Tibial artery (tissue), 4 donors: ENCODE results near the gene EEF1E1.
"Not testable (repeated sequence)": the region's sequence is repeated elsewhere in the genome, so short reads cannot be mapped to it uniquely, and the experiment has no call there.

Experiments used
- DNase-seq, 2 donors: peaks; one replicate each; pipeline ENCODE4 v3.0.0-alpha.2; 2019
- H3K27ac ChIP-seq, 2 donors: fragments of 200-600 bp; sonication (generic) in 1 of 2; 1 replicate in 1 of 2; 2 replicates in 1 of 2; pipeline ENCODE4 v1.5.1; 2018 to 2019; ENCODE audit warnings: mild to moderate bottlenecking in 1 of 2
- H3K27me3 ChIP-seq, 2 donors: fragments of 200-600 bp; sonication (generic) in 1 of 2; one replicate each; pipeline versions ENCODE4 v1.5.1 to v1.6.0; 2016 to 2019
- H3K36me3 ChIP-seq, 3 donors: fragments of 200-600 bp; sonication (generic) in 2 of 3; one replicate each; pipeline ENCODE4 v1.5.1; 2016 to 2019; ENCODE audit warnings: mild to moderate bottlenecking in 2 of 3
- H3K4me1 ChIP-seq, 4 donors: fragments of 200-600 bp; sonication (generic) in 2 of 4; 1 replicate in 3 of 4; 2 replicates in 1 of 4; pipeline ENCODE4 v1.5.1; 2016 to 2019
- H3K4me3 ChIP-seq, 2 donors: fragments of 200-600 bp; sonication (generic) in 1 of 2; 1 replicate in 1 of 2; 2 replicates in 1 of 2; pipeline ENCODE4 v1.5.1; 2018 to 2019; ENCODE audit warnings: mild to moderate bottlenecking in 2 of 2
- H3K9me3 ChIP-seq, 3 donors: fragments of 200-600 bp; sonication (generic) in 1 of 3; one replicate each; pipeline ENCODE4 v1.5.1; 2016 to 2019
- intact Hi-C: fragments of 100-400 bp; cut with DNase I; formaldehyde crosslinking; loops from one replicate; pipeline ENCODE4 v1.15.0; 2023; ENCODE audit warnings: low total_unique reads
- TF ChIP-seq, protein P1 (sequence below), 2 experiments: fragments of 200-600 bp in 1 of 2; fragments of 450-650 bp in 1 of 2; IDR thresholded peaks; one replicate each; pipeline ENCODE4 v1.5.1; 2017 to 2019; ENCODE audit warnings: antibody characterized with exemption in 2 of 2, mild to moderate bottlenecking in 1 of 2, moderate library complexity in 1 of 2

The EEF1E1 gene

DNA sequence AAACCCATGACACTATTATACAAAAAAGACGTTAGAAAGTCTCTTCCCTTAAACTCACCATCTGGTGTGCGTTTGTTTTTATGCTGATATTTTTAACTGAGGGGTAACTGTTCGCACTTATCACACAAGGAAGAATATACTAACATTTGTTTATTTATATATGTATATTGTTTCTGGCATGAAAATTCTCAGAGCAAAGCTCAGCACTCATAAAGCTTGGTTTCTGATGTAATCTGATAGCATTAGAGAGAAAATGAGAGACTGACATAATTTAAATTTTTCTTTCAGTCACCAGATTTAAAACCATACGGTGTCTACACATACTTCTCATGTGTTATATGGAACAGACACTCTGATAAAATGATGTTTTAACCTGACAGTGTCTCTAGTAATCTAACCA lies 45.1 kb downstream of the EEF1E1 start:
- TF ChIP-seq, protein P1, sequence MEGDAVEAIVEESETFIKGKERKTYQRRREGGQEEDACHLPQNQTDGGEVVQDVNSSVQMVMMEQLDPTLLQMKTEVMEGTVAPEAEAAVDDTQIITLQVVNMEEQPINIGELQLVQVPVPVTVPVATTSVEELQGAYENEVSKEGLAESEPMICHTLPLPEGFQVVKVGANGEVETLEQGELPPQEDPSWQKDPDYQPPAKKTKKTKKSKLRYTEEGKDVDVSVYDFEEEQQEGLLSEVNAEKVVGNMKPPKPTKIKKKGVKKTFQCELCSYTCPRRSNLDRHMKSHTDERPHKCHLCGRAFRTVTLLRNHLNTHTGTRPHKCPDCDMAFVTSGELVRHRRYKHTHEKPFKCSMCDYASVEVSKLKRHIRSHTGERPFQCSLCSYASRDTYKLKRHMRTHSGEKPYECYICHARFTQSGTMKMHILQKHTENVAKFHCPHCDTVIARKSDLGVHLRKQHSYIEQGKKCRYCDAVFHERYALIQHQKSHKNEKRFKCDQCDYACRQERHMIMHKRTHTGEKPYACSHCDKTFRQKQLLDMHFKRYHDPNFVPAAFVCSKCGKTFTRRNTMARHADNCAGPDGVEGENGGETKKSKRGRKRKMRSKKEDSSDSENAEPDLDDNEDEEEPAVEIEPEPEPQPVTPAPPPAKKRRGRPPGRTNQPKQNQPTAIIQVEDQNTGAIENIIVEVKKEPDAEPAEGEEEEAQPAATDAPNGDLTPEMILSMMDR (IDR thresholded peaks at IDR 0.05): no peak
- H3K27me3 ChIP-seq: no peaks in the 10 kb centered on the region
- no peak overlapping the region for H3K4me3 ChIP-seq
- H3K4me1 ChIP-seq: no peaks in the 10 kb centered on the region
- no peak for DNase-seq
- H3K9me3 ChIP-seq: no peaks in the 10 kb centered on the region
- intact Hi-C loops: no loop called here
- no peak overlapping the region for H3K27ac ChIP-seq
- peaks cover 0 to 24% (median 7%) of the 10 kb centered on the region in 3 donors for H3K36me3 ChIP-seq

DNA sequence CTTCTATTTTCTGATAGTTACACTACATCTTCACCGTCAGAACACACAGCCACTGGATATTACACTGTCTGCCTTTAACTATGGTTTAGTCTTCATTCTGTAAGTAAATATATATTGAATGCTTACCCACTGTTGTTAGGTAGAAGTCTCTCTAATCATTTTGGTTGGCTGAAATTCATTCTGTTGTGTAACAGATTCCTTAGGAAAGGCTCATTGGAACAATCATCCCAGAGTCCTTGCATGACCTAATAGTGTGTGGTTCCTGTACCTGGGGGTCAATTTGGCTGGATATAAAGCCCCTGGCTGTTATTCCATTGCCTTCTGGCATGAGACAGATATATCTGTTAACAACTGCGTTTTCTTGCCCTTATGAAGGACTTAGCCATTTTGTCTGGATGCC lies 48.1 kb downstream of the EEF1E1 start:
- Histone ChIP-seq H3K27ac (no peak overlapping the region), H3K27me3 (no peaks in the 10 kb centered on the region), H3K36me3 (peaks cover 0 to 13% (median 0%) of the 10 kb centered on the region in 3 donors), H3K9me3 (no peaks in the 10 kb centered on the region), H3K4me3 (no peak overlapping the region), H3K4me1 (no peaks in the 10 kb centered on the region)
- no peak for DNase-seq
- intact Hi-C loops: no loop called here
- TF ChIP-seq, protein P1 (IDR thresholded peaks at IDR 0.05): no peak

DNA sequence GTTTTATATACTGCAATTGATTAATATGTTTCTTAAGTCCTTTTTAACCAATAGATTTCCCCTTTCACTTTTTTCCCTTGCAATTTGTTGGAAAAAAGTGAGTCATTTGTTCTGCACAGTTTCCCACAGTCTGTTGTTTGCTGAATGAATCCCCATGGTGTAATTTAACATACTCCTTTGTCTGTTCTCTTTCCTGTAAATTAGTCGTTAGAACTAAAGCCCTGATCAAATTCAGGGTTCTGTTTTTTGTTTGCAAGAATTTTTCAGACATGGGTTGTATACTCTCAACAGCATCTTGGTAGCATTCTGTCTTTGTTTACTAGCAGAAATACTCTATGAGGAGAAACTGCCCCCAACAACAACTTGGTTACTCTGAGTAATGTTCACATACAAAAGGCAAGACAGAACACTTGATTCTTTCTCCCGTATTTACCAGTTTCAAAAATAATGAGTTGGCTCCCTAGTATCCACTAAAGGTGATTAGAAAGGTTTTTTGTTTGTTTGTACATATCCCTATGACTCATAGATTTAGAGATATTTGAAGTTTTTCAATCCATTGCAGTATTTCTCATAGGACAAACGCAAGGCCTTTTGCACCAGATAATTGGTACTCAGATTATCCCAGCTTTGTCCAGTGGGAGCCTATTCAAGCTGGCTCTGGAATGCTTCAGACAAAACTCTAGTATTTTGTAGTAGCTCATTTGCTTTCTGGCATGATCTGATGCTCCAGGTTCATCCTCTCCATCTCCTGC lies 54.6 kb downstream of the EEF1E1 start:
- H3K9me3 ChIP-seq: no peaks in the 10 kb centered on the region
- DNase-seq: no peak

DNA sequence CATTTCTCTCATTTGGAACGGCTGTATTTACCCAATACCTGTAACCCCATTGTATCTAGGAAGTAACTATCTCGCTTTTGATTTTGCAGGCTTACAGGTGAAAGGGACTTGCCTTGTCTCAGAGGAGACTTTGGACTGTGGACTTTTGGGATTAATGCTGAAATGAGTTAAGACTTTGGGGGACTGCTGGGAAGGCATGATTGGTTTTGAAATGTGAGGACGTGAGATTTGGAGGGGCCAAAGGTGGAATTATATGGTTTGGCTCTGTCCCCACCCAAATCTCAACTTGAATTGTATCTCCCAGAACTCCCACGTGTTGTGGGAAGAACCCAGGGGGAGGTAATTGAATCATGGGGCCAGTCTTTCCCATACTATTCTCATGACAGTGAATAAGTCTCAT lies 56.6 kb downstream of the EEF1E1 start:
- DNase-seq, H3K4me1 ChIP-seq, H3K4me3 ChIP-seq, H3K27me3 ChIP-seq, H3K9me3 ChIP-seq, intact Hi-C loops, H3K27ac ChIP-seq: not testable (repeated sequence)
- H3K36me3 ChIP-seq: peaks cover 0 to 12% (median 8%) of the 10 kb centered on the region in 3 donors

More for the DNA sequence above, 54.6 kb downstream of the EEF1E1 start:
- no peak overlapping the region for H3K27ac ChIP-seq
- TF ChIP-seq, protein P1 (IDR thresholded peaks at IDR 0.05): no peak
- peaks cover 0 to 16% (median 8%) of the 10 kb centered on the region in 3 donors for H3K36me3 ChIP-seq
- no peak overlapping the region for H3K4me3 ChIP-seq
- H3K4me1 ChIP-seq: no peaks in the 10 kb centered on the region
- intact Hi-C loops: no loop called here
- H3K27me3 ChIP-seq: no peaks in the 10 kb centered on the region

DNA sequence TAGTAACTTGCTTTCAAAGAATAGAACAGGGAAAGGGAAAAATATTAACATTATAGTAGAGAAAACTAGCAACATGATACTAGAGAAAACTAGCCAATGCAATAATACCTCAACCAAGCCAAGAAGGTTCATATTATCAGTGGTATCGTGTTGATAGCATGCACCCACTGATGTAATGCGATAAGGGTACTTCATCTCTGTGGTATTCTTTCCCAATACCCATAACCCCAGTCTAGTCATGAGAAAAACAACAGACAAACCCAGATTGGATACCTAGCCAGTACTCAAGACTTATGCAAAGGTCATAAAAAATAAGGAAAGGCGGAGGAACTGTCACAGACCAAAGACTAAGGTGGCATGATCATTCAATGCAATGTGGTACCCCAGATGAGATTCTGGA lies 59.1 kb downstream of the EEF1E1 start:
- TF ChIP-seq, protein P1 (IDR thresholded peaks at IDR 0.05): no peak
- Histone ChIP-seq H3K27ac (no peak overlapping the region), H3K4me3 (no peak overlapping the region), H3K27me3 (no peaks in the 10 kb centered on the region), H3K4me1 (no peaks in the 10 kb centered on the region), H3K36me3 (peaks cover 16 to 21% (median 21%) of the 10 kb centered on the region in 3 donors), H3K9me3 (no peaks in the 10 kb centered on the region)
- intact Hi-C loops: no loop called here
- DNase-seq: no peak

DNA sequence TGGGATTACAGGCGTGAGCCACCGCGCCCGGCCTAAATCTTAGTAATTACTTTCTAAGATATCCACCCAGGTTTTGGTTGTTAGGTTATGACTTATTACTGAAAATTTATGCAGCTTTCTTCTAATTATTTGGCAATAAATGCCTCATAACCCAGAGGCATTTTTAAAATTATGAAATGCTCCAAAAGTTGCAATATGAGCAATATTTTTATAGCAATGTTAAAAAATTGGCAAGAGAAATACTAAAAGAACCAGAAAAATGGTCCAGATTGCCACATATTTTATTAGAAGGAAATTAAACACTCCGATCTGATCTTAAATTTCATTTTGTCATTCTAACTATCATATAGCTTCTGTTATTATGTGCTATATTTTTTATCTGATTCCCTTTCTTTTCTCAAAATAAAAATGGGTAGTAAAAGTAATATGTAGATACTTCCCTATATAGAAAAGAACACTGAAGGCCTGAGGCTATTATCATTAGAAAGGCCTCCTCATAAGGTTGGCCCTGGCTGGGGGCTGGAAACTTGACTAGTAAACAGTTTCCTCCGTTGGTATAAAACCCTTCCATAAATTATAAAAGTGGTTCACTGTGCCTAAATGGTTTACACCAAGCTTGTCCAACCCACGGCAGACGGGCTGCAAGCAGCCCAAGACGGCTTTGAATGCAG lies 60.3 kb downstream of the EEF1E1 start:
- TF ChIP-seq, protein P1 (IDR thresholded peaks at IDR 0.05): no peak
- no peak for DNase-seq
- Histone ChIP-seq H3K27me3 (no peaks in the 10 kb centered on the region), H3K36me3 (peaks cover 16 to 21% (median 21%) of the 10 kb centered on the region in 3 donors), H3K4me1 (no peaks in the 10 kb centered on the region), H3K4me3 (no peak overlapping the region), H3K9me3 (no peaks in the 10 kb centered on the region), H3K27ac (no peak overlapping the region)
- intact Hi-C loops: no loop called here

DNA sequence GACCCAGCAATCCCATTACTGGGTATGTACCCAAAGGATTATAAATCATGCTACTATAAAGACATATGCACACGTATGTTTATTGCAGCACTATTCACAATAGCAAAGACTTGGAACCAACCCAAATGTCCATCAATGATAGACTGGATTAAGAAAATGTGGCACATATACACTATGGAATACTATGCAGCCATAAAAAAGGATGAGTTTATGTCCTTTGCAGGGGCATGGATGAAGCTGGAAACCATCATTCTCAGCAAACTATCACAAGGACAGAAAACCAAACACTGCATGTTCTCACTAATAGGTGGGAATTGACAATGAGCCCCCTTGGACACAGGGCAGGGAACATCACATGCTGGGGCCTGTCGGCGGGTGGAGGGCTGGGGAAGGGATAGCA lies 68.2 kb downstream of the EEF1E1 start:
- H3K27me3 ChIP-seq, H3K27ac ChIP-seq, H3K4me3 ChIP-seq, H3K36me3 ChIP-seq, H3K4me1 ChIP-seq, H3K9me3 ChIP-seq, DNase-seq, intact Hi-C loops: not testable (repeated sequence)
